GM18505 (cell line): ENCODE data around the gene HGFAC.

Source experiments
- ATAC-seq: cut with Tn5 transposase; IDR thresholded peaks from one replicate; pipeline ENCODE4 v1.9.1; 2021; ENCODE audit not compliant: unreplicated experiment
- POLR2A ChIP-seq: IDR thresholded peaks from 4 replicates; pipeline ENCODE4 v1.6.1; 2011; ENCODE audit warnings: borderline replicate concordance; ENCODE audit not compliant: insufficient read depth, insufficient read length; ENCODE audit errors: extremely low read depth

HGFAC gene

GRCh38 chr4:3436048-3436797, 5.5 kb upstream of the HGFAC start:
- ATAC-seq = no peak
- no peak for TF ChIP-seq POLR2A

DNA sequence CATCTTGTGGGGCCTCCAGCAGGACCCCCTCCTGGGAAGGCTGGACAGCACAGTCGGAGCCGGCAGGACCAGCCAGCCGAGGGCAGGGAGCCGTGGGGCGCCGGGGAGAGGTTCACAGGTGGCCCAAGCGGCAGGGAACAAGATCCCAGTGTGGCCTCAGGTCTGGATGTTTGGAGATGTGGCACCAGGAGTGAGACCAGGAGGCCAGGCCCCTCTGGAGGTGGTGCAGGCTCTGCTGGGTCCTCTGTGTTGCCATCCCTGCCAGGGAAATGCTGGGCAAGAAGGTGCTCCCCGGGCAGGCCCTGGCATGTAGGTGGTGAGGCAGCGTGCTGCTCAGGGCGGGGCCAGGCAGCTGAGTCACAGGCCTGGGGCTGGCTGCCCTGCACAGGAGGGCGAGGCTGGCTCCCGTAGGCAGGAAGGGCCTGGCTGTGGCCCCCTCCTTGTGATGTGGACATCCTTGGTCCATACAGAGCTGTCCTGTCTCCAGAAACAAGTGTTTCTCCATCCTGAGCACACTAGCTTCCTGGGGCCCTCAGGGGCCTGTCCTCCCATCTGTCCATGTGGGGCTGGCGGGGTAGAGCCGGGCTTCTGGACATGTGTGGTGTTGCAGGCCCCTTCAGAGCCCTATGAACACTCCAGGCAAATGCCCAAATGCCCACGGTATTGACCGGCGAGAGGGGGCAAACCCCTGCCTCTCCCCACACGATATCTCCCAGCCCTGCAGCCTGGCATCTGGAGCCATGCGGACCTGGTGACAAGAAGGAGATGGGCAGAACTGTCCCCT, 4.8 kb upstream of the HGFAC start:
- no peak for TF ChIP-seq POLR2A
- no peak for ATAC-seq

DNA sequence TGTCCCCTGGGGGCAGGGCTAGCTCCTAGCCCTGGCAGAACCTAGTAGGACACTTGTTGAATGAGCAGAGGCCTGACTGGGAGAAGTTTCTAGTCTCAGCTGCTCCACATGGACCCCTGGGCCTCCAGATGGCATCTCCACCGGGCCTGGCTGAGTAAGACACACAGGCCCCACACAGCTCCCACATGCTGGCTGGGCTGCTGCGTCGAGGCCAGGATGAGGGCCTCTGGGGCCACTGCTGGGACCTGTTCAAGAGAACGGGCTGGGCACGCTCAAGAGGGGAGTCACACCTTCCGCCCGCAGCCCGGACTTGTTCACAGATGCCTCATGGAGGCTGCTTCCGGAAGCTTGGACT, 4.2 kb upstream of the HGFAC start:
- no peak for TF ChIP-seq POLR2A
- ATAC-seq = no peak

DNA sequence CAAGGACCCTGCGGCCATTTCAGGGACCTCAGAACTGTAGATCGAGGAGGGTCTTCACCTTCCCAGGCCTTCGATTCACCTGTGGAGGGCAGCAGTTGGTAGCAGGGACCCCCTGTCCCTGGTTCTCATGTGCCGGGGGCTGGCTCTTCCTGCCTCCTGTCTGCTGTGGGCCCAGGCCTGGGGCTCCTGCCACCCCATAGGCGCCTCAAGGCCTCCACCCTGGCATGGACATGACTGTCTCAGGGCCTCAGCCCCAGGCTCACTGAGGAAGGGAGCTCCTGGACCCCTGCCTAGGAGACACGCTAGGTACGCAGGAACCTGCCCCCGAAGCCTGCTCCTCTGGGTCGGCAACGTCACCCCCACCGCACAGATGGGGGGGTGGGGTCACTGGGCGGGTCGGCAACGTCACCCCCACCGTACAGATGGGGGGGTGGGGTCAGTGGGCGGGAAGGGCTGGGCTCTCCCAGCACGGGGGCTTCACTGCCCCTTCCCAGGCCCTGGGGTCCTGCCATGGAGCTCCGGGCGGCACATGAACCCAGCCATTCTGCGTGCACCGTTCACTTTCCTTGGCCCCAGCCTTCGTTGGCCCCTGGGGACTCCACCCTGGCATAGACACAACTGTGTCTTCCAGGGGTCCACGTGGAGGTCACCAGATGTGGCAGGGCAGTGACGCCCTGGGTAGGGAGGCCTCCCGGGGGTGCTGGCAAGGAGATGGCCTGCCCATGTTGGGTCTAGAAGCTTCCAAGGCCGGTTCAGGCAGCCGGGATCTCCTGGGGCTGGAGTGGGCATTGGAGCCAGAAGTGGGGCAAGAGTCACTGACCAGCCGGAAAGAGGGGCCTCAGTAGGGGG, 3.5 kb upstream of the HGFAC start:
- TF ChIP-seq POLR2A = no peak
- no peak for ATAC-seq

DNA sequence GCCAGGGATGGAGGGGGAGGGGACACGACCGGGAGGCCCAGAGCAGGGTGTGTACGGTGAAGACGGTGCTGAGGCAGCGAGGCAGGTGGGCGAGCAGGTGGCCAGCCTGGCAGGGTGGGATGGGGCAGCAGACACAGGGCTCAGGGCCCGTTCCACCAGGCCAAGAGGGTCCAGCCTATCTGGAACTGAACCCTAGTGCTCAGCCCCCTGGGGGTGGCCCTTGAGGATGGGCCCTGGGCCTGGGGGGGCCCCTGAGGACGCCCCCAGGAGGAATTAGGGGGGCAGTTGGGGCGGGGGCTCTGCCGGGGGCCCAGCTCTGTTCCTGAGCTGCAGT, 3.0 kb upstream of the HGFAC start:
- no peak for TF ChIP-seq POLR2A
- no peak for ATAC-seq

DNA sequence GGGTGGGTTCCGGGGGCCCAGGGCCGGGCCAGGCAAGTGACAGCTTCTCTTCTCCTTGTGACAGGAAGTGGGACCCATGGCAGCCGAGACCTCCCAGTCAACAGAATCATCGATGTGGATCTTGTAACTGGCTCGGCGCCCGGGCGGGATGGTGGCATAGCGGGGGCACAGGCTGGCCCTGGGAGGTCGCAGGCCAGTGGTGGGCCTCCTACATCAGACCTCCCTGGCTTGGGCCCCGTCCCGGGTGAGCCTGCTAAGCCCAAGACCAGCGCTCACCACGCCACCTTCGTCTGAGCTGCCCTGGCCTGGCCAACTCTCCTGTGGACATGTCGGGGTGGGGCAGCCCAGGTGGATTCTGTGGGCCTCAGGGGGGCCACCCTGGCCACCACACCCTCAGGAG, 2.4 kb upstream of the HGFAC start:
- no peak for TF ChIP-seq POLR2A

GRCh38 chr4:3440011-3440410, 1.8 kb upstream of the HGFAC start:
- no peak for ATAC-seq
- no peak for TF ChIP-seq POLR2A

More for the DNA sequence above, 2.4 kb upstream of the HGFAC start:
- ATAC-seq = no peak

DNA sequence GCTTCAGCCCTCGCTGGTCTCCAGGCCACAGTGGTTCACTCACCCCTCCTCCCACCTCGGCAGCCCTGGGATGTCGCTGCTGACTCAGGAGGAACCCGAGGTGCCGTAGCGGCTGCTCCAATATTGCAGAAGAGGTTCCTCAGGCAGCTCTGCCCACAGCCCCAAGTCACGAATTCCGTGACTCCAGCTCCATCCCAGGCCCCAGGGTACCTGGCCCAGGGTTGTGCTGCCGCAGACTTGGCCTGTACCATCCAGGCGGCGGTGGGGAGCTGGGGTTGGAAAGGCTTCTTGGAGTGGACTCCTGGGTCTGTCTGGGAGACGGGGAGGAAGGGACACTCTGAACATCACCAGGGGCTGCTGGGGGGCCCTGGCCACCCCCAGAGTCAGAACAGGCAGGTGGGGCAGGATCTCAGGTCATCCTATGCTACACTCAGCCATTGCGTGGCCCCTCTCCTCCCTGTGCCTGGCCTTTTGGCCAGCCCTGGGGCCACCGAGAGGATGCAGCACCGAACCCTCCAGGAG, 728 bp upstream of the HGFAC start:
- no peak for TF ChIP-seq POLR2A
- no peak for ATAC-seq

- no peak for TF ChIP-seq POLR2A
- no peak for ATAC-seq
Observed at GRCh38 chr4:3442460-3442958, 741 bp downstream of the HGFAC start.

- ATAC-seq = no peak
- TF ChIP-seq POLR2A = no peak
Observed at GRCh38 chr4:3442959-3443749, 1.4 kb downstream of the HGFAC start.

DNA sequence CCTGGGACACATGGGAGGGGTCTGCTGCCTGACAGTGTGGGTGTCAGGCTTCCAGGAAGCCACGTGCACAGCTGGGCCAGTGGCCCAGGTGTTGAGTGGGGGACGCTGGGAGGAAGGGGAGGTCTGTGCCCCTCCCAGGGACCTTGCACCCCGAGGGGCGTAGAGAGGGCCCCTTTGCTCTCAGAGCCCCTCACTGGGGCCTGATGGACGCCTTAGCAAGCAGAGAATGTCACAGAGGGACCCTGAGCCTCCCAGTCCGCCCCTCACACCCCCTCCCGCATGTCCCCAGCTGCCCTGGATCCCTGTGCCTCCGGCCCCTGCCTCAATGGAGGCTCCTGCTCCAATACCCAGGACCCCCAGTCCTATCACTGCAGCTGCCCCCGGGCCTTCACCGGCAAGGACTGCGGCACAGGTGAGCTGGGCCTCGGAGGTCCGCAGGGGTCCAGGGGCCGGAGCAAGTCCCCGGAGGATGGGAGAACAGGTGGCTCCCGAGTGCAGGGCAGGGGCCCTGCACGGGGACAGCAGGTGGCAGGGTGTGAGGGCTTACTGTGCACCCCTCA, 2.1 kb downstream of the HGFAC start:
- no peak for ATAC-seq
- TF ChIP-seq POLR2A = no peak
